HEK293 (cell line): ENCODE measurements around the gene PLD5.
"Not testable (repeated sequence)": the region's sequence is repeated elsewhere in the genome, so short reads cannot be mapped to it uniquely, and the experiment has no call there.

ENCODE experiments used
- CTCF ChIA-PET: fragments of 350-600 bp; formaldehyde crosslinking; extraction: SDS; loops from one replicate; lab custom pipeline; 2021; ENCODE audit warnings: antibody characterized with exemption; lab: Yijun Ruan, JAX
- POLR2A ChIA-PET: fragments of 300-600 bp; formaldehyde crosslinking; extraction: SDS; loops from one replicate; lab custom pipeline; 2020; ENCODE audit warnings: antibody characterized with exemption, inconsistent platforms; lab: Yijun Ruan, JAX
- H3K27ac ChIP-seq: fragments of 200-500 bp; sonication (Bioruptor generic); 2 replicates; pipeline ENCODE4 v1.5.1; 2014; ENCODE audit warnings: low read depth, low read length, control low read depth, inconsistent platforms; ENCODE audit errors: extremely low read depth
- H3K36me3 ChIP-seq, 2 experiments: fragments of 200-500 bp in 1 of 2; sonication (Bioruptor generic) in 1 of 2; 1 replicate in 1 of 2; 2 replicates in 1 of 2; pipeline ENCODE4 v1.5.1; 2014 to 2017; ENCODE audit warnings: inconsistent platforms in 2 of 2, low read length in 2 of 2; ENCODE audit not compliant: control insufficient read depth in 2 of 2, insufficient read depth in 1 of 2
- H3K4me1 ChIP-seq: fragments of 200-500 bp; sonication (Bioruptor generic); 2 replicates; pipeline ENCODE4 v1.5.1; 2014; ENCODE audit warnings: mild to moderate bottlenecking, low read length, inconsistent platforms; ENCODE audit not compliant: control insufficient read depth, insufficient read depth
- H3K4me3 ChIP-seq: 2 replicates; pipeline ENCODE4 v1.5.1; 2011; ENCODE audit warnings: low read depth, mild to moderate bottlenecking, control low read depth, low read length, moderate library complexity
- H3K9me3 ChIP-seq: fragments of 200-500 bp; sonication (Bioruptor generic); 2 replicates; pipeline ENCODE4 v1.5.1; 2014; ENCODE audit warnings: low read depth, low read length, inconsistent platforms; ENCODE audit not compliant: control insufficient read depth, insufficient read depth
- PRDM1 ChIP-seq: fragments of 450-650 bp; formaldehyde crosslinking; IDR thresholded peaks from 2 replicates; pipeline ENCODE4; 2016; ENCODE audit warnings: missing biosample characterization, missing genetic modification characterization
- WT1 ChIP-seq: fragments of 450-650 bp; formaldehyde crosslinking; IDR thresholded peaks from 2 replicates; pipeline ENCODE4 v1.5.1; 2016; ENCODE audit warnings: missing biosample characterization, missing genetic modification characterization
- ZNF221 ChIP-seq: fragments of 450-650 bp; formaldehyde crosslinking; IDR thresholded peaks from 2 replicates; pipeline ENCODE4 v1.5.1; 2017; ENCODE audit warnings: missing biosample characterization, missing genetic modification characterization, borderline replicate concordance
- ZNF292 ChIP-seq: fragments of 450-650 bp; formaldehyde crosslinking; IDR thresholded peaks from 2 replicates; pipeline ENCODE4 v1.5.1; 2016; ENCODE audit warnings: low read depth, missing biosample characterization, missing genetic modification characterization, borderline replicate concordance
- ZNF585B ChIP-seq: fragments of 450-650 bp; formaldehyde crosslinking; IDR thresholded peaks from 2 replicates; pipeline ENCODE4 v1.5.1; 2016; ENCODE audit warnings: missing biosample characterization, missing genetic modification characterization
- ZNF664 ChIP-seq: fragments of 450-650 bp; formaldehyde crosslinking; IDR thresholded peaks from 2 replicates; pipeline ENCODE4 v1.5.1; 2016; ENCODE audit warnings: missing biosample characterization, missing genetic modification characterization

Gene PLD5

DNA sequence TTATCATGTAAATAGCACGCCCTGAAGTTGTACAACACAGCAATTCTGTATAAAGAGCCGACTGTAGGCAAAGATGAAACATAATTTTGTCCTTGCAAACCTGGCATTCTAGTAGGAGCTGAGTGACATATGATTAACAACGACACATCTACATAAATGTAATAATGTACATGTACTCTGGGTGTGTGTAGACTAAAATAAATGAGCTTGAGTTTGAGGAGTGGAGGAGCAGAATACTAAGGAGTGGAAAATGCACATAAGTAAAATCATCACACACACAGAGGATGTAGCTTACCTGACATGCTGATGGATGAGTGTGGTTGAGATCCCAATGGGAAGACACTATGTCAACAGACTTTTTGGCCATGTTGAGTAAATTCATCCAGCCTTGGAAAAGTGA, 236.4 kb downstream of the PLD5 start:
- CTCF ChIA-PET, H3K4me3 ChIP-seq, H3K27ac ChIP-seq, POLR2A ChIA-PET, H3K4me1 ChIP-seq, H3K9me3 ChIP-seq, H3K36me3 ChIP-seq: not testable (repeated sequence)

DNA sequence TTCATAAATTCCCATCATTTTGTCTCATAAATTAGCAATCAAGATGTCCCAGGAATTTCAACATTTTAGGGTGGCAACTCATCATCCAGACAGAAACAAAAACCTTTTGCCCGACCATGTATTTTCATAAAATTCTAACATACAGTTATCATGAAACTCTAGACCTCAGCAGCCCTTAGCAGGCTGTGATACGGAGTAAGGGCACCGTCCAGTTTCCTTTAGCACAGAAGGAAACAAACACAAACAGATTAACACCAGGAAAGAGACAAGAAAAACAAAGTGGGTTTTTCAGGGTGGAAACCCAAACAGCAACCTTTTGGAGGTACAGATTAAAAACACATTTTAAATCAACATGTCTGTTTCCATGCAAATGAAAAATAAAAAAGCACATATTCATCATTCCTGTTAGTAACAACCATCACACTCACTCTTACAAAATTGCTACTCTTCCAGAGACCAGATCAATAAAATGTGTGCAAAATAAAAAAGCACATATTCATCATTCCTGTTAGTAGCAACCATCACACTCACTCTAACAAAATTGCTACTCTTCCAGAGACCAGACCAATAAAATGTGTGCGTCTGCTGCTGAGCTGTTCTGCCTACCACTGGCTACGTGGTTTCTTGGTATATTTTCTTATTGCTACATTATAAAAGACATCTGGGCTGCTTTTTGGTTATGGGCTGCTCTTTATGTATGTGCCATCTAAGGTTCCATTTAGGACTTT, 241.6 kb downstream of the PLD5 start:
- H3K4me3 ChIP-seq, POLR2A ChIA-PET, H3K36me3 ChIP-seq, H3K9me3 ChIP-seq, H3K4me1 ChIP-seq, CTCF ChIA-PET, H3K27ac ChIP-seq: not testable (repeated sequence)

DNA sequence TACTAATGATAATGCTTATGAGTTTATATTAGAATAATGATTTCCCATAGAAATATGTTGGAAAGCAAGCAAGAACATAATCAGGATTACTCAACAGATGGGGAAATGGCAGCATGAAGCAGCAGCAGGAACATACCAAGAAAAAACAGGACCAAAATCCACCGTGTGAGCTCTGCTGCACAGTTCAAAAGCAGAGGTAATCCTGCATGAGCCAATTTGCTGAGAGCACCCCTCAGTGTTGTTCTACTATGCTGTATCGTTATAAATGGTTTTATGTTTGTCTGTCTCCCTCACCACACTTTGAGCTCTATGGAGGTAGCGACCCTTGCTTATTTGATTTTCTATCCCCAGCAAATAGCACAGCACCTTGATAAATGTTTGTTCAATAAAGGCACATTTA, 246.1 kb downstream of the PLD5 start:
- H3K4me1 ChIP-seq, H3K36me3 ChIP-seq, H3K27ac ChIP-seq, H3K9me3 ChIP-seq, H3K4me3 ChIP-seq, POLR2A ChIA-PET, CTCF ChIA-PET: not testable (repeated sequence)

DNA sequence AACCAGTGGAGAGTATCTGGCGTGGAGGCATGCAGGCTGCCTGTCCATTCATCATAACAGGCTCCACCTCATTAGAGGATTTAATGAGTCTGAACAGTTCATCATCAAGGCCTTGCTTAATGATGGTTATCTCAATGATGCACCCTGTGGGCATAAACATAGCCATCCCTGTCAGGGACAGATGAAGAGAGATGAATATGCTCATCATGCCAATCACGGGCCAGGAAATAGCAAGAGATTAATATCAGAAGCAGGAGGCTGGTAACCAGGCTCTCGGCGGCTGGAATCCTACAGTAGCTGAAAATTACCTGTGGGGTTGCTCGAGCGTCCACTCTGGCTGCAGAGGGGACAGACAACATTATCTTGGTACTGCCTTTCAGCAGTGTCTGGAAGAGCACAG, 247.7 kb downstream of the PLD5 start:
- POLR2A ChIA-PET, H3K36me3 ChIP-seq, H3K4me3 ChIP-seq, CTCF ChIA-PET, H3K27ac ChIP-seq, H3K9me3 ChIP-seq, H3K4me1 ChIP-seq: not testable (repeated sequence)

DNA sequence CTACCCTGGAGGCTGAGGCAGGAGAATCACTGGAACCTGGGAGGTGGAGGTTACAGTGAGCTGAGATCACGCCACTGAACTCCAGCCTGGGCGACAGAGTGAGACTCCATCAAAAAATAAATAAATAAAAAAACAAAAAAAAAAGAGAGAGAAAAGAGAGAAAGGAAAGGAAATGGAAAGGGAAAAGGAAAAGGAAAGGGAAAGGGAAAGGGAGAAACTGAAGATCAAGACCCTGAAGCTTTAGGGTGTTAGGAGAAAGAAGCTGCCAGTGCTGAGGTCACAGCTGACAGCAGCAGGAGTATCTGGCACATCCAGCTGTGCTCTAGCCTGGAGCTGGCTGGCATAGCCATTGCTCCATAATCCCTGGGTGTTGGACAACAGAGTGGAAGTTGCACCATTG, 257.5 kb downstream of the PLD5 start:
- POLR2A ChIA-PET, H3K27ac ChIP-seq, H3K4me1 ChIP-seq, H3K36me3 ChIP-seq, H3K4me3 ChIP-seq, CTCF ChIA-PET, H3K9me3 ChIP-seq: not testable (repeated sequence)
- TF ChIP-seq PRDM1 = peak; percentile 97

DNA sequence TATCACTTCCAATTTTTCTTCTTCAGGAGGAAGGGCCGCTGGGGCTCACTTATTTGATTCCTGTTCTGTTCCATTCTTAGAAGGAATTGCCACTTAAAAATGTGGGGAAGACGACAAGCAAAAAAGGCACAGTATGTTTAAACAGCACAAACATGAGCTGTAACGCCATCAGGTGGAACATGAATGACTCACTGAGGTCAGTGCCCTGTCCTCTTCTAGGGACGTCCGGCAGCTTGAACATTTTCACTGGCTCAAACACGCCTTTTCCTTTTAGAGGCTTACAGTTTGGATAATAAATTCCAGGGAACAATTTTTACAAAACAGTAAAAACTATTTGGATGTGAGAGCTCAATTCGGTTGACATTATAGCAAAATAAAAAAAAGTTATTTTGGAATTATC, 260.1 kb downstream of the PLD5 start:
- H3K9me3 ChIP-seq, H3K27ac ChIP-seq, H3K36me3 ChIP-seq, H3K4me3 ChIP-seq, POLR2A ChIA-PET, H3K4me1 ChIP-seq, CTCF ChIA-PET: not testable (repeated sequence)

DNA sequence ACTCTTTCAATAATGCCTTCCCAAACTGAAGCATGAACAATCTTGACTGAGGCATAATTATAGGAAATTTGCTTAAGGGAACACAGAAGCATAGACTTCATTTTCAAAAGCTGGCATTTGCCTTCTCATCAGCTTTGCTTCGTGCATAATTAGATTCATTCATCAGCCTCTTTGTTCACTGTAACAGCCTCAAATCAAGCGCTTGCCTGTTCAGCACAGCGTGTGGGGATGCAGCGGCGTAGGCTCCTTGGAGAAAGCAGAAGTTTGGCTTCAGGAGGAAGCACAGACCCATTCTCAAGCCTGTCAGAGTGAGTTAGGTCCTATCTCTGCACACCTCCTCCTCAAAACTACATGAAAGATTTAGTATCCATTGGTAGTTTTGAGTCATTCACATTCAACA, 279.2 kb downstream of the PLD5 start:
- Histone ChIP-seq H3K4me1 (no peaks in the 10 kb centered on the region), H3K9me3 (no peaks in the 10 kb centered on the region), H3K27ac (no peak overlapping the region), H3K36me3 (no peaks in the 10 kb centered on the region), H3K4me3 (no peak overlapping the region)
- POLR2A ChIA-PET = no interaction called here
- CTCF ChIA-PET = no interaction called here
- TF ChIP-seq ZNF664 (tag by site-specific recombination) (no peak), ZNF585B (tag by site-specific recombination) (no peak), ZNF292 (tag by site-specific recombination) (no peak), ZNF221 (no peak), WT1 (tag by site-specific recombination) (no peak)
